ENCODE measurements around the gene RPGRIP1L. TPM values are rescaled to one million over a fixed set of nuclear protein-coding genes. Genes with fewer than 3 reads are reported as not detected.

RPGRIP1L gene
- total RNA-seq, 1 donor from 2014 or later: 5.0 TPM

- POLR2A ChIA-PET: no interaction called here
Measured at GRCh38 chr16:53598511-53599275, 105.0 kb downstream of the RPGRIP1L start.

GRCh38 chr16:53597776-53598175, 105.9 kb downstream of the RPGRIP1L start:
- H3K36me3 Mint-ChIP-seq (ENCODE audit: low read depth): peaks cover 2% of the 10 kb centered on the region
- intact Hi-C loops (cut with micrococcal nuclease): no loop called here
- H3K27ac Mint-ChIP-seq: no peak overlapping the region
- no peak for TF ChIP-seq CTCF (IDR thresholded peaks at IDR 0.05)
- POLR2A ChIA-PET: no interaction called here
- H3K9me3 Mint-ChIP-seq: peaks cover 14% of the 10 kb centered on the region
- H3K4me1 Mint-ChIP-seq: no peaks in the 10 kb centered on the region
- H3K27me3 Mint-ChIP-seq: peaks cover 2% of the 10 kb centered on the region
- no peak for DNase-seq
- CTCF ChIA-PET: no interaction called here
- H3K4me3 Mint-ChIP-seq: no peak overlapping the region
- no peak for ATAC-seq (ENCODE audit: low read depth)

More at GRCh38 chr16:53598511-53599275, 105.0 kb downstream of the RPGRIP1L start:
- no peaks in the 10 kb centered on the region for H3K4me1 Mint-ChIP-seq
- no peak overlapping the region for H3K4me3 Mint-ChIP-seq
- TF ChIP-seq CTCF (IDR thresholded peaks at IDR 0.05): no peak
- H3K36me3 Mint-ChIP-seq (ENCODE audit: low read depth): peaks cover 2% of the 10 kb centered on the region
- ATAC-seq (ENCODE audit: low read depth) (no peak), DNase-seq (no peak)
- H3K27ac Mint-ChIP-seq: no peak overlapping the region
- intact Hi-C loops (cut with micrococcal nuclease): no loop called here
- CTCF ChIA-PET: no interaction called here
- peaks cover 14% of the 10 kb centered on the region for H3K9me3 Mint-ChIP-seq
- H3K27me3 Mint-ChIP-seq: peaks cover 2% of the 10 kb centered on the region

DNA sequence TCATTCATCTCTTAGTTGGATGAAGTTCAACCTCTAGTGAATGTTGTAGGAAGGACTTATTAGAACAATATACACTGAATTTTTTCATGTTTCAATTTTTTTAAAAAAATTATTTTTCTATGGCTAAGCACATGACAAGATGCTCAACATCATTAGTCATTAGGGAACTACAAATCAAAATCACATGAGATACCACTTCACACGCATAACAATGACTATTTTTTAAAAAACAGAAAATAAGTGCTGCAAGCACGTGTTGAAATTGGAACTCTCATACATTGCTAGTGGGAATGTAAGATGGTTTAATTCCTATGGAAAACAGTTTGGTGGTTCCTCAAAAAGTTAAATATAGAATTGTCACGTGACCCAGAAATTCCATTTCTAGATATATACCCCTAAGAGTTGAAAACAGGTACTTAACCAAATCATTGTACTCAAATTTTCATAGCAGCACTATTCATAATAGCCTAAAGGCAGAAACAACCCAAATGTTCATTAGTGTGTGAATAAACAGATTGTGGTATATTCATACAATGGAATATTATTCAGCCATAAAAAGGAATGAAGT, 115.5 kb downstream of the RPGRIP1L start:
- POLR2A ChIA-PET: no interaction called here
- no peaks in the 10 kb centered on the region for H3K36me3 Mint-ChIP-seq (ENCODE audit: low read depth)
- no peaks in the 10 kb centered on the region for H3K4me1 Mint-ChIP-seq
- no peak for TF ChIP-seq CTCF (IDR thresholded peaks at IDR 0.05)
- ATAC-seq (ENCODE audit: low read depth): no peak
- no peak for DNase-seq
- no peak overlapping the region for H3K4me3 Mint-ChIP-seq
- CTCF ChIA-PET: no interaction called here
- intact Hi-C loops (cut with micrococcal nuclease): no loop called here
- H3K27me3 Mint-ChIP-seq: peaks cover 8% of the 10 kb centered on the region
- H3K9me3 Mint-ChIP-seq: peaks cover 13% of the 10 kb centered on the region
- no peak overlapping the region for H3K27ac Mint-ChIP-seq

DNA sequence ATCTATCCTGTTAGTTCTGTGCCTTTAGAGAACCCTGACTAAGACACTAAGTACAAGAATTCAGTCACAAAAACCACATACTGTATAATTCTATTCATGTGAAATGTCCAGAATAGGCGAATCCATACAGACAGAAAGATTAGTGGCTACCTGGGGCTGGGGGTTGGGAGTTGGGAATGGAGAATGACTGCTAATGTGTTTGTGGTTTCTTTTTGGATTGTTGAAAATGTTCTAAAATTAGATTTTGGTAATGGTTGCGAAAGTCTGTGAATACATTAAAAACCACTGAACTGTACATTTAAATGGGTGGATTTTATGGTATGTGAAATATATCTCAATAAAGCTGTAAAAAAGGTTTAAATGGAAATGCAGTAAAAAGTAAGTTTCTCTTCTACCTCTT, 120.3 kb downstream of the RPGRIP1L start:
- ATAC-seq (ENCODE audit: low read depth) (no peak), DNase-seq (no peak)
- no peaks in the 10 kb centered on the region for H3K4me1 Mint-ChIP-seq
- intact Hi-C loops (cut with micrococcal nuclease): no loop called here
- no peak overlapping the region for H3K4me3 Mint-ChIP-seq
- H3K27ac Mint-ChIP-seq: no peak overlapping the region
- TF ChIP-seq CTCF (IDR thresholded peaks at IDR 0.05): no peak
- CTCF ChIA-PET: no interaction called here
- no peaks in the 10 kb centered on the region for H3K36me3 Mint-ChIP-seq (ENCODE audit: low read depth)
- peaks cover under 1% of the 10 kb centered on the region for H3K9me3 Mint-ChIP-seq
- peaks cover 3% of the 10 kb centered on the region for H3K27me3 Mint-ChIP-seq
- POLR2A ChIA-PET: no interaction called here

DNA sequence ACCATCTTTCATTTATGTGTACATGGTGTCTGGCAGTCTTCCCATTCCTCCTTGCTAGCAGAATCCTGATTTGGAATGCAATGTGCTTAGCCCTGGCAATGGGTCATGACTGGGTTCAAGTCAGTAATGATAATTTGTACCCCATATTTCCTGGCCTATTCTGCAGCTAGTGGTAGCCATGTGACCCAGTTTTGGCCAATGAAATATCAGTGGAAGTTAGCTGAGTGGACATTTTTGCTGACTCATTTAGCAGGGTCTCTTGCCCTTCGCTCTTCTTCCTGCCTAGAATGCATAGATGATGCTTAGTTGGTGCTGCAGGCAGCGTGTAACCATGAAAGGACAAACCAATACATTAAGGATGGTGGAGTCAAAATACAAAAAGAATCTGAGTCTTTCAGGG, 121.9 kb downstream of the RPGRIP1L start:
- ChIA-PET POLR2A (no interaction called here), CTCF (no interaction called here)
- no peak overlapping the region for H3K4me3 Mint-ChIP-seq
- H3K4me1 Mint-ChIP-seq: no peaks in the 10 kb centered on the region
- TF ChIP-seq CTCF (IDR thresholded peaks at IDR 0.05): no peak
- intact Hi-C loops (cut with micrococcal nuclease): no loop called here
- DNase-seq (no peak), ATAC-seq (ENCODE audit: low read depth) (no peak)
- H3K27ac Mint-ChIP-seq: no peak overlapping the region
- no peaks in the 10 kb centered on the region for H3K9me3 Mint-ChIP-seq
- H3K27me3 Mint-ChIP-seq: peaks cover 3% of the 10 kb centered on the region
- no peaks in the 10 kb centered on the region for H3K36me3 Mint-ChIP-seq (ENCODE audit: low read depth)
